AG09309 (cell line): ENCODE data around the gene STON1.

ENCODE experiments used
- DNase-seq: peaks from one replicate; pipeline ENCODE4 v3.0.0-alpha.2; 2010; ENCODE audit warnings: low read depth
- H3K4me3 ChIP-seq: 2 replicates; pipeline ENCODE4 v1.5.1; 2011; ENCODE audit warnings: mild to moderate bottlenecking, low read depth, low read length, moderate library complexity; ENCODE audit not compliant: control insufficient read depth
- TF ChIP-seq, protein P1 (sequence below): IDR thresholded peaks from 2 replicates; pipeline ENCODE4 v1.5.1; 2011; ENCODE audit warnings: mild to moderate bottlenecking, low read depth, low read length, inconsistent platforms; ENCODE audit not compliant: insufficient read depth, control insufficient read depth; ENCODE audit errors: missing control alignments

STON1 gene, protein sequence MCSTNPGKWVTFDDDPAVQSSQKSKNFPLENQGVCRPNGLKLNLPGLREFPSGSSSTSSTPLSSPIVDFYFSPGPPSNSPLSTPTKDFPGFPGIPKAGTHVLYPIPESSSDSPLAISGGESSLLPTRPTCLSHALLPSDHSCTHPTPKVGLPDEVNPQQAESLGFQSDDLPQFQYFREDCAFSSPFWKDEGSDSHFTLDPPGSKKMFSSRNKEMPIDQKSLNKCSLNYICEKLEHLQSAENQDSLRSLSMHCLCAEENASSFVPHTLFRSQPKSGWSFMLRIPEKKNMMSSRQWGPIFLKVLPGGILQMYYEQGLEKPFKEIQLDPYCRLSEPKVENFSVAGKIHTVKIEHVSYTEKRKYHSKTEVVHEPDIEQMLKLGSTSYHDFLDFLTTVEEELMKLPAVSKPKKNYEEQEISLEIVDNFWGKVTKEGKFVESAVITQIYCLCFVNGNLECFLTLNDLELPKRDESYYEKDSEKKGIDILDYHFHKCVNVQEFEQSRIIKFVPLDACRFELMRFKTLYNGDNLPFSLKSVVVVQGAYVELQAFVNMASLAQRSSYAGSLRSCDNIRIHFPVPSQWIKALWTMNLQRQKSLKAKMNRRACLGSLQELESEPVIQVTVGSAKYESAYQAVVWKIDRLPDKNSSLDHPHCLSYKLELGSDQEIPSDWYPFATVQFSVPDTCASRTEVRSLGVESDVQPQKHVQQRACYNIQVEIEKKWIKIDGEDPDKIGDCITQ

DNA sequence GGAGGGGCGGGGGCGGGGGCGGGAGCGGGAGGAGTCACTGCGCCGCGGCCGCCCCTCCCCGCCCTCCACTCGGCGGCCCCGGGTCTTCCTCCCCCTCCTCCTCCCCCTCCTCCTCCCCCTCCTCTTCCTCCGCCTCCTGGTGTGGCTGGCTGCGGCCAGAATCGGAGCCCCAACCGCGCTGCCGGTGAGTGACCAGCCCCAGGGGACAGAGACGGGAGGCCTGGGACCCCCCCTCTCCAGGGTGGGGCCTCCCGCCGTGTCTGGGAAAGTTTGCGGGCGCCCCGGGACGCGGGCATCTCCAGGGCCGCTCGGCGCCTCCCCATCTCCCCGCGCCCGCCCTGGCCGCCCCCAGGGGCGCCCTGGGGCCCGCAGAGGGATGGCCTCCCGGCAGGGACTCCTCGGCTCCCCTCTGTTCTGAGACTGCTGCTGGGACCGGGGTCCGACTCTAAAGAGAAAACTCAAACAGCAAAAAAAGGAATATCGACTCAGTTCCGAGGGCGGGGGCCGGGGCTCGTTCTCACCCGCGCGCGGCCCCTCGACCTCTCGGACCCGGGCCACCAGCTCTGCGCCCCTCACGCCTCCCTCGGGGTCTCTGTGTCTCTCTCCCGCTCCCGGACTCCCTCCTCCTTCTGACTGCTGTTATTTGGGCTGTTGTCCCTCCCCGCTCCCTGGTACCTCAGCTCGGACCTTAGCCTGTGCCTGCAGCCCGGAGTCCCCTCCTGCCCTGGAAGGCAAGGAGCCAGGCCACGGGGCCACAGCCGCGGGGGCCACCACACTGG lies at the start of gene STON1:
TSS of gene STON1 (plus strand) at position 122 of the 779 bp plus-strand sequence. CDS start 50,480 bp downstream, outside the sequence.
- peak within 1 kb of the TSS; percentile 61 for H3K4me3 ChIP-seq
- TF ChIP-seq, protein P1, sequence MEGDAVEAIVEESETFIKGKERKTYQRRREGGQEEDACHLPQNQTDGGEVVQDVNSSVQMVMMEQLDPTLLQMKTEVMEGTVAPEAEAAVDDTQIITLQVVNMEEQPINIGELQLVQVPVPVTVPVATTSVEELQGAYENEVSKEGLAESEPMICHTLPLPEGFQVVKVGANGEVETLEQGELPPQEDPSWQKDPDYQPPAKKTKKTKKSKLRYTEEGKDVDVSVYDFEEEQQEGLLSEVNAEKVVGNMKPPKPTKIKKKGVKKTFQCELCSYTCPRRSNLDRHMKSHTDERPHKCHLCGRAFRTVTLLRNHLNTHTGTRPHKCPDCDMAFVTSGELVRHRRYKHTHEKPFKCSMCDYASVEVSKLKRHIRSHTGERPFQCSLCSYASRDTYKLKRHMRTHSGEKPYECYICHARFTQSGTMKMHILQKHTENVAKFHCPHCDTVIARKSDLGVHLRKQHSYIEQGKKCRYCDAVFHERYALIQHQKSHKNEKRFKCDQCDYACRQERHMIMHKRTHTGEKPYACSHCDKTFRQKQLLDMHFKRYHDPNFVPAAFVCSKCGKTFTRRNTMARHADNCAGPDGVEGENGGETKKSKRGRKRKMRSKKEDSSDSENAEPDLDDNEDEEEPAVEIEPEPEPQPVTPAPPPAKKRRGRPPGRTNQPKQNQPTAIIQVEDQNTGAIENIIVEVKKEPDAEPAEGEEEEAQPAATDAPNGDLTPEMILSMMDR: peak; percentile 8
- DNase-seq: no peak

GRCh38 chr2:48480526-48480925 lies 49.4 kb upstream of the STON1 start:
- TF ChIP-seq, protein P1: no peak

DNA sequence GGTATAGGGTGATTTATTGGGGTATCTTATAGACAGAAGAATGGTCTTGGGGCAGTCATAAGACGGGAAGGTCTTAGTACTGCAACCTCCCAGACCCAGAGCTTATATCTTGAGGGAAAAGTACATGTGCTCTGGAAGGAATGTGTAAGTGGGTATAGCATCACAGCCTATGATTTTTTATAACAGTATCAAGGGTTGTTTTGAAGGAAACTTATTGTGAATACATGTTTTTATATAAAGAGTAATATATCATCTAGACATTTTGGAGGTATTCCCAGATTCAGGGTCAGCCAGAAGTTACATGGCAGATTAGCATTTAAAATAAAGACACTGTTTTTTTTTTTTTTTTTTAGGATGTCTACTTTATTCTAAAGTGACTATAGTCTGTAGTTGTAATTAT lies 47.6 kb upstream of the STON1 start:
- DNase-seq: peak; percentile 41

More at GRCh38 chr2:48480526-48480925, 49.4 kb upstream of the STON1 start:
- no peak overlapping the region for H3K4me3 ChIP-seq
- no peak for DNase-seq

DNA sequence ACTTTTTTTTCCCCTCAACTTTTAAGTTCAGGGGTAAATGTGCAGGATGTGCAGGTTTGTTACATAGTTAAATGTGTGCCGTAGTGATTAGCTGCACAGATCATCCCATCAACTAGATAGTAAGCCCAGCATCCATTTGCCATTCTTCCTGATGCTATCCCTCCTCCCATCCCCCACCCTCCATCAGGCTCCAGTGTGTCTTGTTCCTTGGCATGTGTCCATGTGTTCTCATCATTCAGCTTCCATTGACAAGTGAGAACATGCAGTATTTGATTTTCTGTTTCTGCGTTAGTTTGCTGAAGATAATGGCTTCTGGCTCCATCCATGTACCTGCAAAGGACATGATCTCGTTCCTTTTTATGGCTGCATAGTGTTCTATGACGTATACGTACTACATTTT lies 47.2 kb upstream of the STON1 start:
- TF ChIP-seq, protein P1: no peak
- H3K4me3 ChIP-seq: no peak overlapping the region
- no peak for DNase-seq

More for the DNA sequence above, 47.6 kb upstream of the STON1 start:
- TF ChIP-seq, protein P1: no peak
- no peak overlapping the region for H3K4me3 ChIP-seq

- TF ChIP-seq, protein P1: no peak
- no peak overlapping the region for H3K4me3 ChIP-seq
Observed at GRCh38 chr2:48483506-48483905, 46.4 kb upstream of the STON1 start.

GRCh38 chr2:48483916-48484315 lies 46.0 kb upstream of the STON1 start:
- no peak overlapping the region for H3K4me3 ChIP-seq
- DNase-seq: no peak
- TF ChIP-seq, protein P1: no peak

More at GRCh38 chr2:48483506-48483905, 46.4 kb upstream of the STON1 start:
- no peak for DNase-seq
